Astrocyte (in vitro differentiated cells and primary cell): Measurements from ENCODE around the gene GNG12.

Experiments
- CTCF ChIP-seq: IDR thresholded peaks from 2 replicates; pipeline ENCODE4 v1.5.1; 2011; ENCODE audit warnings: low read depth, mild to moderate bottlenecking, inconsistent platforms, low read length, moderate library complexity; ENCODE audit not compliant: insufficient read depth
- EZH2 ChIP-seq: IDR thresholded peaks from 2 replicates; pipeline ENCODE4 v1.6.1; 2012; ENCODE audit warnings: mild to moderate bottlenecking, low read length, inconsistent platforms; ENCODE audit not compliant: insufficient read depth

GRCh38 chr1:67869233-67869632 lies 36.0 kb upstream of the GNG12 start:
- TF ChIP-seq CTCF (no peak), EZH2 (no peak)
